ENCODE data around the gene INSL3.

INSL3 gene

GRCh38 chr19:17847538-17848366 is 26.4 kb upstream of the INSL3 start, which contains the start of gene JAK3:
Gene JAK3 (minus strand): TSS chr19:17847982. CDS start chr19:17844417, 3,565 bp downstream.
- peak; percentile 74 to 79 (median 76) for DNase-seq (ENCODE audit: low read depth in 3 of 3, low spot score in 1 of 3)

DNA sequence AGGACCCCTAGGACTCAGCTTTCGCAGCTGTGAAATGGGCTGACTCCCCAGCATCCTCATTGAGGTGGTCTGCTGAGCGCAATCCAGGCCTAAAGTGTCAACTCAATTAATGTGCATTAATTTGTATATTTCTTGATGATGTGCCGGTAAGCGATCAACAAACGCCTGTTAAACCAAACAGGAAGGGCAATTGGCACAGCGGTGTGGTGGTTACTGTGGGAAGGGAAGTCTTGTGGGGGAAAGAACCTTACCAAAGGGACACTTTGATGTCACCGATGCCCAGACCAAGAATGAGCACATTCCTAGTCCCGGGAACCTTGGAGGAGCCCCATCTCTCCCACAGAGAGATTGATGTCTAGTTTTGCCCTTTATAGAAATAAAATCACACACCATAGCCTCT is 24.8 kb upstream of the INSL3 start:
- DNase-seq (ENCODE audit: low read depth in 3 of 3, low spot score in 1 of 3) = no peak

GRCh38 chr19:17843908-17844490 is 22.7 kb upstream of the INSL3 start:
- DNase-seq (ENCODE audit: low read depth in 3 of 3, low spot score in 1 of 3) = no peak

DNA sequence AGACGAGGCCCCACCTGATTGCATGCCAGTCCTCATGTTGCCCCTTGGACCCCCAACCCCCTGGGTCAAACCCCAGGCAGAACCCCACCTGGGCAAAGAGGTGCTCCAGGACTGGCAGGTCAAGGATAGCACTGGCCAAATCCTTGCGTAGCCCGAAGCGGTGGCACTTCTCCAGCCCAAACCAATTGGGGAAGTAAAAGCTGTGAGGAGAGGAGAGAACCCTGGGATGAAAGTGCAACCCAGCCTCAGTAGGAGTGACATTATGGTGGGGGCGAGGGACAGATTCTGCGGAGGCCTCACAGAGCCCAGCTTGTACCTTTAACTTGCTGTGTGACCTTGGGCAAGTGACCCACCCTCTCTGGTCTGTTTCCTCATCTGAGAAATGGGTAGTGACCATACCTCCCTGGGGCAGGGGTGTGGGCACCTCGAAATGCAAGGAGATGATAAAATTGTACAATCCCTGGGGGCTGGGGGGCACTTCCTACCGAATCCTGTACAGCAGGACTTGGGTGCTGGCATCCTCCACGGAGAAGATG is 22.0 kb upstream of the INSL3 start:
- no peak for DNase-seq (ENCODE audit: low read depth in 3 of 3, low spot score in 1 of 3)

- DNase-seq (ENCODE audit: low read depth in 3 of 3, low spot score in 1 of 3) = no peak
Measured at GRCh38 chr19:17842663-17843291, 21.5 kb upstream of the INSL3 start.

- peak; percentile 17 to 62 (median 43) for DNase-seq (ENCODE audit: low read depth in 3 of 3, low spot score in 1 of 3)
Measured at GRCh38 chr19:17841810-17842662, 20.7 kb upstream of the INSL3 start.

GRCh38 chr19:17841371-17841809 is 20.1 kb upstream of the INSL3 start:
- no peak for DNase-seq (ENCODE audit: low read depth in 3 of 3, low spot score in 1 of 3)

DNA sequence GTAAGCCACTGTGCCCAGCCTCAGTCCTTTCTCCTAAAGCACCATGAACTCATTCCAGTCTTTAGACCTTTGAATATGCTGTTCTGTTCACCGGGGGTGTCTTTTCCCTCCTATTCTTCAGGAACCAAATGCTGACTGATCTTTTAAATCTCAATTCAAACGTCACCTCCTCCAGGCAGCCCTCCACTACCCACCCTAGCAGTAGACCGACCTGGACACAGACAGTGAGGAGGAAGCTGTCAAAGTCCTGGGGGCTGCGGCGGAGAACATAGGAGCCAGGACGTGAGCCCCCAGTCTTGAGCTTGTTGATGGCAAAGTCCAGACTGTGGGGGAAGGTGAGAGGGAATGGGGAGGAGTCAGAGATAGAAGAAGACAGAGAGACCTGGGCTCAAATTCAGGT is 18.7 kb upstream of the INSL3 start:
- DNase-seq (ENCODE audit: low read depth in 3 of 3, low spot score in 1 of 3) = no peak

DNA sequence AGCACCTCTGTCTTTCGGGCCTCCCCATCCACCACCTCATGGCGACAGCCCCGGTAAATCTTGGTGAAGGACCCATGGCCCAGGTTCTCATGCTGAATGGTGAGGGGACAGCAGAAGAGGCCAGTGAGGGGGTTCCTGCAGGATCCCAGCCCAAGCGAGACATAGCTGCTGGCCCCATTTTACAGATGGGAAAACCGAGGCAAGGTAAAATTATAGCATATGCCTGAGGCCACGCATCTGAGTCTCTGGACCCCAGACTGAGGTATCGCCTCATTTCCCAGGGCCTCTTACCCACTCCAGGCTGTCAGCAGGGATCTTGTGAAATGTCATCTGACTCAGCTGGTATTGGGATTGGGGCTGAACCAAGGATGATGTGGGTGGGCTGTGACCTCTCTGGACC is 16.7 kb upstream of the INSL3 start:
- DNase-seq (ENCODE audit: low read depth in 3 of 3, low spot score in 1 of 3) = no peak

- no peak for DNase-seq (ENCODE audit: low read depth in 3 of 3, low spot score in 1 of 3)
Measured at GRCh38 chr19:17836530-17836929, 15.2 kb upstream of the INSL3 start.

GRCh38 chr19:17835182-17836006 is 14.1 kb upstream of the INSL3 start:
- DNase-seq (ENCODE audit: low read depth in 3 of 3, low spot score in 1 of 3) = no peak

DNA sequence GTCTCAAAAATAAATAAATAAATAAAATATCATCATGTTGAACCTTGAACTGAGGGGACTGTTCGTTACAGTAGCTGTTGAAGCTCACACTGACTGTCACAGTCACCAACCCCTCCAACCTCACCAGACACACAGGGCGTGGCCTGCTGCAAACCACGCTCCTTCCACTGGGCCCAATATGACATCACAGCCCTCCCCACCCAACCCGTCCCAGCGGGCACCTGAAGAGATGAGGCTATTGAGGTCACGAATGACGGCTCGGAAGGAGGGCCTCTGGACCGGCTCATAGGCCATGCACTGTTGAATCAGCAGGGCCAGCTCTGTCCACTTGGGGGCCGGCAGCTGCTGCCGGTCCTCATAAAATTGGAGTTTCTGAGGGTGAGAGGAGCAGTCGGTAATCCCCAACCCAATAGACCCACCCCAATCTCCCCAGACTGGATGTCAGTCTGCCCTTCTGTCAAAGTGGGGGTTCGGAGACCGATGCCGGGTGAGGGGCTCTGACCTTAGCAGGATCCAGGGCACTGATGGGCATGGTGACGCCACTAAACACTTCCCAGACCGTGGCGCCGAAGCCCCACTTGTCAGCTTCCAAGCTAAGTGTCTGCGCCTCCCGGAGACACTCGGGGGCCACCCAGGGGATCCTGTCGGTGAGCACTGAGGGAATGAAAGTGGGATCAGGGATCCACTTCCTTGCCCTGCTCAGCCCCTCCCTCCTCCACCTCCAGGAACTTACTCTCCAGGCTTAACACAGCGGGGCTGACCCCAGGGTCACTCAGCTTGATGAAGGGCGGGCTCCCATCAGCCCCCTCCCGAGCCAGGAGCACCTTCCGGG is 13.2 kb upstream of the INSL3 start:
- DNase-seq (ENCODE audit: low read depth in 3 of 3, low spot score in 1 of 3) = no peak

DNA sequence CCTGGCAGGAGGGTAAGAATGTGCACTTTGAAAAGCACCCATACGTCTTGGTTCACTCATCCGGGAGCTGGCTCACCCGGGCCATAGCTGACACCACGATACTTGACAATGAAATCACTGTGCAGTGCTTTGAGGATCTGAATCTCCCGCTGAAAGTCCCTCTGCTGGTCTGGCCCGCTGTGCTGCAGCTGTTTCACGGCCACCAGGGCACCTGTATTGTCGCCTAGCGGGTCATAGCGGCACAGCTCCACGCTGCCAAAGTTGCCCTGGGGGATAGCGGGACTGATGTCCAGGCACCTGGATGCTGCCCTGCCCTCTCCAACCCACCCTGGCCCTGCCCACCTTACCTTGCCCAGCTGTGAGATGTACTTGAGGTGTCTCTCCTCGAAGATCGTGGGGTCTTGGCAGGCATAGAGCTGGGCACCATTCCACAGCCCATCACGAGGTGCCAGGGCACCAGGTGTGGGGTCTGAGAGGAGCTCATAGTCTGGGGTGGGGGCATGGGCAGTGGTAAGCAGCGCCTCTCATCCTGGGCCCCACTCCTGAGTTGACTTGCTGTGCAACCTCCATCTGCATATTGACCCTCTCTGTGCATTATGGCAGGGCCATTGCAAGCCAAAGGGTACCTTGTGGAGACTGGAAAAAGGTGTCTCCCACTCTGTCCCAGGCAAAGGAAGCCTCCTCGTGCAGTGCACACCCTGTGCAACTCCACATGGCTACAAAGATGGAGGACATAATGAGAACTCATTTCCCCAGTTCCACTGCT is 11.3 kb upstream of the INSL3 start:
- DNase-seq (ENCODE audit: low read depth in 3 of 3, low spot score in 1 of 3) = no peak

GRCh38 chr19:17831419-17831888 is 10.1 kb upstream of the INSL3 start:
- no peak for DNase-seq (ENCODE audit: low read depth in 3 of 3, low spot score in 1 of 3)

DNA sequence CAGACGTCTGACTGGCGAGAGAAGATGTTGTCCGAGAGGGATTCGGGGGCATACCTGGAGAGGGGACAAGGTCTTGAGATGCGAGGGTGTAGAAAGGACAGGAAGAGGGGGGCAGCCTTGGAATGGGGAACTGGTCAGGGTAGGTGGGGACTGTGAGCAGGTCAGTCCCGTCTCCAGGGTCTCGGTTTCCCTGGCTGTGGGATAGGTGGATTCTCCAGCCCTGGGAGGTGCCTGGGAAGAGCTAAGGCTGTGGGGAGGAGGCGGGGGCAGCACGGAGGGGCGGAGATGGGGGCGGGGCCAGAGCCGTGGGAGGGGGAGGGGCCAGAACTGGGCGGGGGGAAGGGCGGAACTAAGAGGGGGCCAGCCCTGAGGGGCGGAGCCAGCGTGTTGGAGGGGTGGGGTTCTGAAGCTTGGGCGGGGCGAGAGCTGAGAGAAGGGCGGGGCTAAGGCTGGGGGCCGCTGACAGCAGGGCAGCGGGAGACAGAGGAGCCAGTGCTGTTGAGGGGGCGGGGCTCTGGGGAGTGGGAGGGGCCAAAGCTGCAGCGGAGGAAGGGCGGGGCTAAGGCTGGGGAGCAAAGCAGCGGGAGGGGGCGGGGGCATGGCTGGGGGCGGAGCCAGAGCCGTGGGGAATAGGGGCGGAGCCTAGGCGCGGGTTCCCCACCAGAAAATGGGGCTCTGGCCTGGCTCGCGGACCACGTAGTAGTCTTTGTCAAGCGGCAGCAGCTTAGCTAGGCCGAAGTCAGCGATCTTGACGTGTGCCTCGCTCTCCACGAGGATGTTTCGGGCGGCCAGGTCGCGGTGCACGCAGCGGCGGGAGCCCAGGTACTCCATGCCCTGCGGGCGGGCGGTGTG is 9.5 kb upstream of the INSL3 start:
- DNase-seq (ENCODE audit: low read depth in 3 of 3, low spot score in 1 of 3) = peak in 1 of 3 donors; percentile 36

DNA sequence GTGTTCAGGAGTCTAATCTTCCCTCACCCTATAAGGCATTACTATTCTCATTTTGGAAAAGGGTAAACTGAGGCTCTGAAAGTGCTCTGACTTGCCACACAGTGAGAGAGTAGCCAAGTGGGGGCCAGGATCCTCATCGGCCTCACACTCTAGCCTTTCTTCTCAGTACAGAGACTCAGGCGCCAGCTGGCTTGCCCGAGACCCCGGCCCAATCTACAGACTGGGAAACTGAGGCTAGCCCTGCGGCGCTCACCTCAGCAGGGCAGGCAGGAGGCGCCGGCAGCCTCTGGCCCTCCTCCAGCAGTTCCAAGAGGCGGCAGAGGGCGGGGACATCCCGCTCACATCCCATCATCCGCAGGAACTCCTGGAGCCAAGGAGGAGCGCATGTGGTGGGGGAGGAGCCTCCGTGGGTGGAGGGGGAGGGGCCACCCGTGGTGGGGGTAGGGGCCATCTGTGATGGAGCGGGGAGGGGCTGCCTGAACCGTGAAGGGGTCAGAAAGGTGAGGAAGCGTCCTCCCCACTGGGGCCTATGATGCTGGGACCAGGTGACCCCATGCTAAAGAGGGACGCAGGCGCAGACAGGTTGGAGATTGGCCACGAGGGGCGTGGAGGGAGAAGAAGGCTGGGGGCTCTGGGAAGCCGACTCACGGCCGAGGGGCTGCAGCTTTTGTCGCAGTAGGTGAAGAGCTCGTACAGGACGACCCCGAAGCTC is 8.7 kb upstream of the INSL3 start:
- DNase-seq (ENCODE audit: low read depth in 3 of 3, low spot score in 1 of 3) = no peak
